ENCODE measurements around the gene CTNNA2. TPM values are rescaled to one million over a fixed set of nuclear protein-coding genes. Genes with fewer than 3 reads are reported as not detected.

Gene CTNNA2
- total and polyA plus RNA-seq, 9 of the 15 experiments (the other 6 are each of a cell fraction or from before 2014, with no cell fraction given): 0.03 to 0.40 (median 0.15) TPM

GRCh38 chr2:79792090-79792489 is 279.2 kb downstream of the CTNNA2 start (continued):
- TF ChIP-seq KLF10 (CRISPR knock-in tag; IDR thresholded peaks at IDR 0.05): no peak
- TF ChIP-seq MLLT1 (IDR thresholded peaks at IDR 0.05): no peak
- TF ChIP-seq FOXA1 (IDR thresholded peaks at IDR 0.05; ENCODE audit: borderline replicate concordance): no peak
- TF ChIP-seq XRCC5 (IDR thresholded peaks at IDR 0.05; ENCODE audit: low read depth, low read length): no peak
- no peak for TF ChIP-seq PHTF2 (CRISPR knock-in tag; IDR thresholded peaks at IDR 0.05)
- no peak for TF ChIP-seq EWSR1 (IDR thresholded peaks at IDR 0.05; ENCODE audit: borderline replicate concordance, low read depth, partially characterized antibody)
- no peak for TF ChIP-seq ZFP30 (CRISPR knock-in tag; IDR thresholded peaks at IDR 0.05; ENCODE audit: borderline replicate concordance)
- no peak for TF ChIP-seq NFE2 (IDR thresholded peaks at IDR 0.05; ENCODE audit: low read depth)
- TF ChIP-seq ZNF445 (CRISPR knock-in tag; IDR thresholded peaks at IDR 0.05; ENCODE audit: low read depth): no peak
- no peak for TF ChIP-seq ZNF511 (CRISPR knock-in tag; IDR thresholded peaks at IDR 0.05)

GRCh38 chr2:79793006-79793405 is 280.2 kb downstream of the CTNNA2 start:
- Histone ChIP-seq H2AFZ (ENCODE audit: low read depth, low read length) (no peak overlapping the region), H3K4me3 (no peak overlapping the region), H3K27ac (ENCODE audit: extremely low read depth, low read depth, low read length) (no peak overlapping the region), H3K4me2 (ENCODE audit: insufficient read depth, low read length) (no peak overlapping the region), H3K79me2 (ENCODE audit: control insufficient read depth, insufficient read depth, low read length) (no peaks in the 10 kb centered on the region), H3K9ac (ENCODE audit: insufficient read depth in 1 of 2, low read depth in 2 of 2, low read length in 2 of 2) (no peak overlapping the region), H3K36me3 (ENCODE audit: control insufficient read depth, insufficient read depth, low read length) (no peaks in the 10 kb centered on the region), H3K9me1 (ENCODE audit: control insufficient read depth, insufficient read depth, low read length) (no peaks in the 10 kb centered on the region), H4K20me1 (replicated peaks; ENCODE audit: control insufficient read depth, insufficient read depth, low read length) (no peaks in the 10 kb centered on the region), H3K27me3 (ENCODE audit: control insufficient read depth in 2 of 2, insufficient read depth in 2 of 2, low read length in 2 of 2) (no peaks in the 10 kb centered on the region), H3K9me3 (replicated peaks; ENCODE audit: control insufficient read depth, insufficient read depth, low read depth, low read length) (peaks cover 1% of the 10 kb centered on the region; the same call in 1 of the 2 replicates), H3K4me1 (replicated peaks in 1 of 2; ENCODE audit: control insufficient read depth in 2 of 2, insufficient read depth in 2 of 2, low read length in 2 of 2) (no peaks in the 10 kb centered on the region)
- in situ Hi-C loops (cut with MboI) (no loop called here), intact Hi-C loops (cut with micrococcal nuclease) (no loop called here)
- ChIA-PET CTCF (ENCODE audit: low intra/inter-chr PET ratio) (no interaction called here), POLR2A (no interaction called here)
- FAIRE-seq (no peak), ATAC-seq (no peak), DNase-seq (ENCODE audit: extremely low read depth in 1 of 4, low spot score in 3 of 4) (no peak)
- 0% methylated on average over 3 of the region's 3 CpGs for WGBS (ENCODE audit: insufficient coverage, low coverage, missing lambda C conversion rate)
- no TSS peak for BruUV-seq (replicated peaks)
- TF ChIP-seq USF2 (CRISPR knock-in tag; IDR thresholded peaks at IDR 0.05): no peak
- no peak for TF ChIP-seq ZNF407 (IDR thresholded peaks at IDR 0.05; ENCODE audit: low read depth)

All from K562 (cell line).